GM23248 (cell line): ENCODE results near the gene TMEM121.

ENCODE experiments used
- EZH2 ChIP-seq: fragments of 200-600 bp; sonication (generic); IDR thresholded peaks from 2 replicates; pipeline ENCODE4 v1.6.1; 2018; ENCODE audit warnings: antibody characterized with exemption, mild to moderate bottlenecking; ENCODE audit not compliant: insufficient read depth, poor library complexity, severe bottlenecking
- EZH2phosphoT487 ChIP-seq: fragments of 200-600 bp; sonication (generic); IDR thresholded peaks from 2 replicates; pipeline ENCODE4 v1.6.1; 2018; ENCODE audit warnings: antibody characterized with exemption, moderate library complexity, mild to moderate bottlenecking, low read depth; ENCODE audit not compliant: insufficient read depth

GRCh38 chr14:105492031-105492970 is 34.1 kb upstream of the TMEM121 start:
- TF ChIP-seq EZH2 (no peak), EZH2phosphoT487 (no peak)
